ENCODE data around the gene MAD2L1BP.

Gene MAD2L1BP

GRCh38 chr6:43613721-43614395 lies 21.8 kb upstream of the MAD2L1BP start:
- H3K9me3 ChIP-seq (ENCODE audit: low read length): no peaks in the 10 kb centered on the region
- no peak overlapping the region for H3K27ac ChIP-seq (ENCODE audit: low read depth, low read length)
- no peak overlapping the region for H3K4me3 ChIP-seq (ENCODE audit: low read depth in 1 of 2, low read length in 2 of 2)
- no peaks in the 10 kb centered on the region for H3K4me1 ChIP-seq (ENCODE audit: insufficient read depth, low read length)
- H3K9ac ChIP-seq (ENCODE audit: low read length): no peak overlapping the region
- no peaks in the 10 kb centered on the region for H3K27me3 ChIP-seq (ENCODE audit: control insufficient read depth in 1 of 2, insufficient read depth in 2 of 2, low read length in 2 of 2)
- peaks cover 24% of the 10 kb centered on the region for H3K36me3 ChIP-seq (ENCODE audit: insufficient read depth, low read length)

DNA sequence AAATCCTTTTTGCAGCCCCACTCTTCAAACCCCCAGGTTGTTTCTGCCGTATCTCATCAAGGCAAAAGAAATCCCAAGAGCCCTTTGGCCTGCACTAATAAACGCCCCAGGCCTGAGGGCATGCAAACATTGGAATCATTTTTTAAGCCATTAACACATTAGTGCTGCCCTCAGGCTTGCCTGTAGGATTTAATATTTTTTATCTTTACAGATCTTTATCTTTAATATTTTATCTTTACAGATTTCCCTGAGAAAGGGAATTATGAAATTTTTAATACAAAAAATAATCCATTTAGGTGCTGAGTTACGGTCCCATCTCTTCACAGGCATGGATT lies 21.3 kb upstream of the MAD2L1BP start:
- no peaks in the 10 kb centered on the region for H3K9me3 ChIP-seq (ENCODE audit: low read length)
- no peaks in the 10 kb centered on the region for H3K4me1 ChIP-seq (ENCODE audit: insufficient read depth, low read length)
- no peak overlapping the region for H3K4me3 ChIP-seq (ENCODE audit: low read depth in 1 of 2, low read length in 2 of 2)
- no peak overlapping the region for H3K27ac ChIP-seq (ENCODE audit: low read depth, low read length)
- peaks cover 24% of the 10 kb centered on the region for H3K36me3 ChIP-seq (ENCODE audit: insufficient read depth, low read length)
- H3K9ac ChIP-seq (ENCODE audit: low read length): no peak overlapping the region
- no peaks in the 10 kb centered on the region for H3K27me3 ChIP-seq (ENCODE audit: control insufficient read depth in 1 of 2, insufficient read depth in 2 of 2, low read length in 2 of 2)

- Histone ChIP-seq H3K4me1 (ENCODE audit: insufficient read depth, low read length) (no peaks in the 10 kb centered on the region), H3K9me3 (ENCODE audit: low read length) (no peaks in the 10 kb centered on the region), H3K4me3 (ENCODE audit: low read depth in 1 of 2, low read length in 2 of 2) (no peak overlapping the region), H3K27me3 (ENCODE audit: control insufficient read depth in 1 of 2, insufficient read depth in 2 of 2, low read length in 2 of 2) (no peaks in the 10 kb centered on the region), H3K36me3 (ENCODE audit: insufficient read depth, low read length) (peaks cover 34% of the 10 kb centered on the region), H3K27ac (ENCODE audit: low read depth, low read length) (no peak overlapping the region), H3K9ac (ENCODE audit: low read length) (no peak overlapping the region)
These were observed 18.7 kb upstream of the MAD2L1BP start for GRCh38 chr6:43616725-43617472.

GRCh38 chr6:43621078-43621835 lies 14.4 kb upstream of the MAD2L1BP start:
- peaks cover 62% of the 10 kb centered on the region for H3K36me3 ChIP-seq (ENCODE audit: insufficient read depth, low read length)
- H3K9ac ChIP-seq (ENCODE audit: low read length): no peak overlapping the region
- H3K4me1 ChIP-seq (ENCODE audit: insufficient read depth, low read length): no peaks in the 10 kb centered on the region

DNA sequence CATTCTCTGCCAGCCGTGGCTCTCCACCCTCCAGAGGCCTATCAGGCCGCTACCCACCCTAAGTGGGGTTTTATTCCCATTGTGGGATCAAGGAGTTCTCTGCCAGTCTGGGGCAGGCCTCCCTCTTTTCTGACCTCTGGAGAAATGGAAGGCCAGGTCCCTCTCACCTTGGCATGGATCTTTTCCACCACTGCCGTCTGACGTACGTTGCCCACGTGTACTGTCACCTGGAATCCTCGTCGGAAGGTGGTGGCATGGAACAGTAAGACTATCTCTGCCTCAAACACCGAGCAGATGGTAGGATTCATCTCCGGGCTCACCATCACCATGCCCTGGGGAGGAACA lies 13.8 kb upstream of the MAD2L1BP start:
- Histone ChIP-seq H3K4me1 (ENCODE audit: insufficient read depth, low read length) (peaks cover 1% of the 10 kb centered on the region), H3K9ac (ENCODE audit: low read length) (no peak overlapping the region), H3K27me3 (ENCODE audit: control insufficient read depth in 1 of 2, insufficient read depth in 2 of 2, low read length in 2 of 2) (no peaks in the 10 kb centered on the region), H3K36me3 (ENCODE audit: insufficient read depth, low read length) (peaks cover 62% of the 10 kb centered on the region), H3K4me3 (ENCODE audit: low read depth in 1 of 2, low read length in 2 of 2) (no peak overlapping the region), H3K9me3 (ENCODE audit: low read length) (no peaks in the 10 kb centered on the region), H3K27ac (ENCODE audit: low read depth, low read length) (no peak overlapping the region)

More at GRCh38 chr6:43621078-43621835, 14.4 kb upstream of the MAD2L1BP start:
- H3K27ac ChIP-seq (ENCODE audit: low read depth, low read length): no peak overlapping the region
- no peak overlapping the region for H3K4me3 ChIP-seq (ENCODE audit: low read depth in 1 of 2, low read length in 2 of 2)
- H3K9me3 ChIP-seq (ENCODE audit: low read length): no peaks in the 10 kb centered on the region
- H3K27me3 ChIP-seq (ENCODE audit: control insufficient read depth in 1 of 2, insufficient read depth in 2 of 2, low read length in 2 of 2): no peaks in the 10 kb centered on the region

- H3K4me1 ChIP-seq (ENCODE audit: insufficient read depth, low read length): peaks cover 8% of the 10 kb centered on the region
- H3K4me3 ChIP-seq (ENCODE audit: low read depth in 1 of 2, low read length in 2 of 2): no peak overlapping the region
- H3K27ac ChIP-seq (ENCODE audit: low read depth, low read length): no peak overlapping the region
- no peak overlapping the region for H3K9ac ChIP-seq (ENCODE audit: low read length)
- no peaks in the 10 kb centered on the region for H3K9me3 ChIP-seq (ENCODE audit: low read length)
- peaks cover 62% of the 10 kb centered on the region for H3K36me3 ChIP-seq (ENCODE audit: insufficient read depth, low read length)
- no peaks in the 10 kb centered on the region for H3K27me3 ChIP-seq (ENCODE audit: control insufficient read depth in 1 of 2, insufficient read depth in 2 of 2, low read length in 2 of 2)
These were observed 13.1 kb upstream of the MAD2L1BP start for GRCh38 chr6:43622541-43622940.

DNA sequence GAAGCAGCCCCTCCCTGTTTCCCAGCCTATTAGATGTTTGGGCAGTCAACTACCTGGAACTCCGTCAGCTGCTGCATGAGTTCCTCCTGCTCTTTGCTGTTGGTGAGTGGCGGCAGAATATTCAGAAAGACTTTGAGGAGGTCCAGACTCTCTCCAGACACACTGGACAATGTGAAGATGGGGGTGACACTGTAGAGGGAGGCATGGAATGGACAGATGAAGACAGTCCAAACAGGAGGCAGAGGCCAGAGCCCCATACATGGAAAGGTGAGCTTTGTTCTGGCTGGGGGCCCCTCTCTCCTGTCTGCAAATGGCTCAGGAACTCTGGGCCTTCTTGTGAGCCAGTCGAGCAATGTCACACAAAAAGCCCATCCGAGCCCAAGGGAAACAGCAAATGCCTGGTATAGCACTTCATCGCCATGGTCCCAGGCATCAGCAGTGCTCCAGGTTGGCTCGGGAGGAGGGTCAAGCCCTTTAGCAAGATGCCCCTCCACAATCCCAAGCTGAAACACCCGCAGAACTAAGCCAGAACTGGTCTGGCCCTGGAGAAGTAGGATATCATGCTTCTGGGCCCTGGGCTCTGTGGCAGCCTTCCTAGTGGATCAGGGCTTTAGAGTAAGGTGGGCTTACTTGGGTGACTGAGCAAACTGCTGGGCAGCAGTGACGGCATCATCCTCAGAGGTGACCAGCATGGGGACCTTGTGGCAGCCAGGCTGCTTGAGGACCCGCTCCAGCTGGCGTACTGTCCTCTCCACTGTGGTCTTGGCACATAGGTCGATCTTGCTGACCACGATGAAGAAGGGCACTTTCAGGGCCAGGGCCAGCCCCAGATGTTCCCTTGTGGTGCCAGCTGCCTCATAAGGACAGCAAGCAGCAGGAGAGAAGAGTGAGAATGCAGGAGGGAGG lies 11.5 kb upstream of the MAD2L1BP start:
- Histone ChIP-seq H3K9me3 (ENCODE audit: low read length) (no peaks in the 10 kb centered on the region), H3K27ac (ENCODE audit: low read depth, low read length) (no peak overlapping the region), H3K4me1 (ENCODE audit: insufficient read depth, low read length) (peaks cover 13% of the 10 kb centered on the region), H3K4me3 (ENCODE audit: low read depth in 1 of 2, low read length in 2 of 2) (no peak overlapping the region), H3K9ac (ENCODE audit: low read length) (no peak overlapping the region), H3K27me3 (ENCODE audit: control insufficient read depth in 1 of 2, insufficient read depth in 2 of 2, low read length in 2 of 2) (no peaks in the 10 kb centered on the region), H3K36me3 (ENCODE audit: insufficient read depth, low read length) (peaks cover 62% of the 10 kb centered on the region)

DNA sequence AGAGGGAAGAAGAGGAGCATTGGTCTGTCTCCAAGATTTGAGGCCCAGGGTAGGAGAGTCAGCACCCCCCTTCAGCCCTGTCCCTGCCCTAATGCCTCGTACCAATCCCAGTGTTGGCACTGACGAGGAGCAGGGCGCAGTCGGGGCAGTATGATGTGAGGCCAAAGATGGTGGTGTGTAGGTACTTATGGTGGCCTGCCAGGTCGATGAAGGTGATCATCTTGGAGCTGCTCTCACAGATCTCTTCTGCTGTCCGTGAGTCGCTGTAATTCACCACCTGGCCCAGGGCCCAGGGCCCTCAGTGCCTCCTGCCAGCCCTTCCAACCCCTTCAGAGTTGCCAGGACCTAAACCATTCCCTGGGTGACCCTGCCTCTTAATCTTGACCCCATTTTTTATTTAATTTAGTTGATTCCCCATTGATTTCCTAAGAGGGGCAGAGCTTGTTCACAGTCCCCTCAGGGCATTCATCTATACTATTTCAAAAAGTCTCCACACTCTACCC lies 10.8 kb upstream of the MAD2L1BP start:
- H3K27me3 ChIP-seq (ENCODE audit: control insufficient read depth in 1 of 2, insufficient read depth in 2 of 2, low read length in 2 of 2): no peaks in the 10 kb centered on the region
- no peak overlapping the region for H3K9ac ChIP-seq (ENCODE audit: low read length)
- H3K36me3 ChIP-seq (ENCODE audit: insufficient read depth, low read length): peaks cover 61% of the 10 kb centered on the region
- no peak overlapping the region for H3K4me3 ChIP-seq (ENCODE audit: low read depth in 1 of 2, low read length in 2 of 2)
- no peaks in the 10 kb centered on the region for H3K9me3 ChIP-seq (ENCODE audit: low read length)
- no peak overlapping the region for H3K27ac ChIP-seq (ENCODE audit: low read depth, low read length)
- H3K4me1 ChIP-seq (ENCODE audit: insufficient read depth, low read length): peaks cover 13% of the 10 kb centered on the region

DNA sequence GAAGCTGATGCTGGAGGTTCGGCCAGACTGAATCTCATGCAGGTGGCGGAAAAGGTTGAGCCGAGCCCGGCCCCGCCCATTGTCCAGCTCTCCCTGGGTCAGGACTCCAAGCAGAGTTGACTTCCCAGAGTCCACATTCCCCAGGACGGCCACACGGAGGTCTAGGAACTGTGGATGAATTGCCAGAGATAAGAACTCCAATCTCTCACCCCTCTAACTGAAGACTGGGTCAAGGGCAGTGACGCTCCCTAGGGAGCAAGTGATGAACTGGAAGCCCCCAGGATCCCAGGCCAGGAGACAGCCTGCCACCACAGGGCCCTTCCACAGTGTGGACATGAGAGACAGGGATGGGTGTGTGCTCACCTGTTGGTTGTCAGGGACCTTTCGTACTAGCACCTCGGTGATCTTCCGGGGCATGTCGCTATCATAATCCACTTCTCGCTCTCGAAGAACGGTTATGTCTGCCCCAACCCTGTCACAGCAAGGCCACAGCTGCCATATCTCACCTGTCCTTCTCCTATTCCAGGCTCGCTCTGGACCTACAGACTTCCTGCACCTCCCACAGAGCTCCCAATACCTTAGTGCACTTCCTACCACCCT lies 10.1 kb upstream of the MAD2L1BP start:
- H3K4me1 ChIP-seq (ENCODE audit: insufficient read depth, low read length): peaks cover 18% of the 10 kb centered on the region
- H3K4me3 ChIP-seq (ENCODE audit: low read depth in 1 of 2, low read length in 2 of 2): no peak overlapping the region
- H3K9me3 ChIP-seq (ENCODE audit: low read length): no peaks in the 10 kb centered on the region
- H3K27me3 ChIP-seq (ENCODE audit: control insufficient read depth in 1 of 2, insufficient read depth in 2 of 2, low read length in 2 of 2): no peaks in the 10 kb centered on the region
- no peak overlapping the region for H3K27ac ChIP-seq (ENCODE audit: low read depth, low read length)
- H3K36me3 ChIP-seq (ENCODE audit: insufficient read depth, low read length): peaks cover 56% of the 10 kb centered on the region
- H3K9ac ChIP-seq (ENCODE audit: low read length): no peak overlapping the region

GRCh38 chr6:43627008-43627825 lies 8.4 kb upstream of the MAD2L1BP start:
- peak overlapping the region in 1 of 2 donors; percentile 31 for H3K4me3 ChIP-seq (ENCODE audit: low read depth in 1 of 2, low read length in 2 of 2)
- H3K27me3 ChIP-seq (ENCODE audit: control insufficient read depth in 1 of 2, insufficient read depth in 2 of 2, low read length in 2 of 2): no peaks in the 10 kb centered on the region
- peaks cover 40% of the 10 kb centered on the region for H3K36me3 ChIP-seq (ENCODE audit: insufficient read depth, low read length)
- H3K9ac ChIP-seq (ENCODE audit: low read length): no peak overlapping the region
- H3K27ac ChIP-seq (ENCODE audit: low read depth, low read length): peak overlapping the region; percentile 72
- H3K4me1 ChIP-seq (ENCODE audit: insufficient read depth, low read length): peaks cover 19% of the 10 kb centered on the region
- H3K9me3 ChIP-seq (ENCODE audit: low read length): no peaks in the 10 kb centered on the region

Data from muscle layer of colon (tissue), 2 donors.